ENCODE results near the gene MAPK14. TPM values are rescaled to one million over a fixed set of nuclear protein-coding genes. Genes with fewer than 3 reads are reported as not detected.

Gene MAPK14
- total and polyA plus RNA-seq, 9 of the 15 experiments (the other 6 are each of a cell fraction or from before 2014, with no cell fraction given), result 8.8 to 62.7 (median 35.5) TPM

DNA sequence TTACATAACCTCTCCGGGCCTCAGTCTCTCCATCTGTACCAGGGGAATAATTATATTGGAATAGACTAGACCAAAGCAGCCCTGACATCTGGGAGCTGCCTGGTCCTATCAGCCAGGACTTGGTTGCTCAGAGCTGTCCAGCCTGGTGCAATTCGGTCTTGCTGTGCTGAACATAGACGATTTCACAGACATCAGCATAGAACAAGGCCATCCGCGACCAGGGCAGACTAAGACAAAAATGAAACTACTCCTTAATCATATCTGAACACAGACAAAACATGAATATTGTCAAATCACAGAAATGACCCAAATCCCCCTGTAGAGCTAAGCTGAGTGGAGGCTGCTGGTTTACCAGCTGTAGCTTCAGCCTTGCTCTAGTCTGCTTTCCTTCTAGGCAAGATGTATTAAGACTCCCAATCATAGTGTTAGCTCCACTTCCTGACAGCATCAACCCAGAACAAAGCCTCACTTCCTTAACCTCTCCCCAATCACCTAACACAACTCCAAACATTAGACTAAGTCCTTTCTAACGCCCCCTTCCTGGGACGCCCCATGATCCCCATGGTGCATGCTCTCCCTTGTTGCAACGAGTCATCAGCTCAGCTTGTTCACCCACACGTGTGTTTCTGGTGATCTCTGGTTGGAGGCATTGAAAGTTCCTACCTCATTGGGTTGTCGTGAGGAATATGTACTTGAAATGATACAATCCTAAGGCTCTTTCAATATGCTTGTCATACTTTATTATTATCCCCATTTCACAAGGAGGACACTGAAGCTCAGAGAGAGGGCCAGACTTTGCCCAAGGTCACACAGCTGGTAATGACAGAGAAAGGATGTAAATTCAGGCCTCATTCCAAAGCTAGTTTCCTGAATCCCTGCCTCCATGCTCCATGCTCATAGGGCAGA, 99.2 kb downstream of the MAPK14 start (continued):
- TF ChIP-seq STAT5A (IDR thresholded peaks at IDR 0.05; ENCODE audit: borderline replicate concordance, low read length) (no peak), MEF2A (IDR thresholded peaks at IDR 0.05; ENCODE audit: control insufficient read depth, low read depth, low read length) (no peak), NFRKB (IDR thresholded peaks at IDR 0.05; ENCODE audit: low read depth) (0 out of 2 replicates have a peak, but pooled peaks have one; percentile 30), ZNF263 (CRISPR knock-in tag; IDR thresholded peaks at IDR 0.05; ENCODE audit: borderline replicate concordance) (no peak), MEIS2 (IDR thresholded peaks at IDR 0.05; ENCODE audit: partially characterized antibody) (no peak), MNT (conservative IDR thresholded peaks at IDR 0.05) (0 out of 4 replicates have a peak, but pooled peaks of 1 of the 2 experiments have one; percentile 32), ARID4B (CRISPR knock-in tag; IDR thresholded peaks at IDR 0.05) (0 out of 2 replicates have a peak, but pooled peaks have one; percentile 14), CREB5 (CRISPR knock-in tag; IDR thresholded peaks at IDR 0.05) (no peak)
- TF ChIP-seq, protein P1, sequence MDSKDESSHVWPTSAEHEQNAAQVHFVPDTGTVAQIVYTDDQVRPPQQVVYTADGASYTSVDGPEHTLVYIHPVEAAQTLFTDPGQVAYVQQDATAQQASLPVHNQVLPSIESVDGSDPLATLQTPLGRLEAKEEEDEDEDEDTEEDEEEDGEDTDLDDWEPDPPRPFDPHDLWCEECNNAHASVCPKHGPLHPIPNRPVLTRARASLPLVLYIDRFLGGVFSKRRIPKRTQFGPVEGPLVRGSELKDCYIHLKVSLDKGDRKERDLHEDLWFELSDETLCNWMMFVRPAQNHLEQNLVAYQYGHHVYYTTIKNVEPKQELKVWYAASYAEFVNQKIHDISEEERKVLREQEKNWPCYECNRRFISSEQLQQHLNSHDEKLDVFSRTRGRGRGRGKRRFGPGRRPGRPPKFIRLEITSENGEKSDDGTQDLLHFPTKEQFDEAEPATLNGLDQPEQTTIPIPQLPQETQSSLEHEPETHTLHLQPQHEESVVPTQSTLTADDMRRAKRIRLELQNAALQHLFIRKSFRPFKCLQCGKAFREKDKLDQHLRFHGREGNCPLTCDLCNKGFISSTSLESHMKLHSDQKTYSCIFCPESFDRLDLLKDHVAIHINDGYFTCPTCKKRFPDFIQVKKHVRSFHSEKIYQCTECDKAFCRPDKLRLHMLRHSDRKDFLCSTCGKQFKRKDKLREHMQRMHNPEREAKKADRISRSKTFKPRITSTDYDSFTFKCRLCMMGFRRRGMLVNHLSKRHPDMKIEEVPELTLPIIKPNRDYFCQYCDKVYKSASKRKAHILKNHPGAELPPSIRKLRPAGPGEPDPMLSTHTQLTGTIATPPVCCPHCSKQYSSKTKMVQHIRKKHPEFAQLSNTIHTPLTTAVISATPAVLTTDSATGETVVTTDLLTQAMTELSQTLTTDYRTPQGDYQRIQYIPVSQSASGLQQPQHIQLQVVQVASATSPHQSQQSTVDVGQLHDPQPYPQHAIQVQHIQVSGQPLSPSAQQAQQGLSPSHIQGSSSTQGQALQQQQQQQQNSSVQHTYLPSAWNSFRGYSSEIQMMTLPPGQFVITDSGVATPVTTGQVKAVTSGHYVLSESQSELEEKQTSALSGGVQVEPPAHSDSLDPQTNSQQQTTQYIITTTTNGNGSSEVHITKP (IDR thresholded peaks at IDR 0.05; ENCODE audit: partially characterized antibody), result no peak
- TF ChIP-seq, protein P2, sequence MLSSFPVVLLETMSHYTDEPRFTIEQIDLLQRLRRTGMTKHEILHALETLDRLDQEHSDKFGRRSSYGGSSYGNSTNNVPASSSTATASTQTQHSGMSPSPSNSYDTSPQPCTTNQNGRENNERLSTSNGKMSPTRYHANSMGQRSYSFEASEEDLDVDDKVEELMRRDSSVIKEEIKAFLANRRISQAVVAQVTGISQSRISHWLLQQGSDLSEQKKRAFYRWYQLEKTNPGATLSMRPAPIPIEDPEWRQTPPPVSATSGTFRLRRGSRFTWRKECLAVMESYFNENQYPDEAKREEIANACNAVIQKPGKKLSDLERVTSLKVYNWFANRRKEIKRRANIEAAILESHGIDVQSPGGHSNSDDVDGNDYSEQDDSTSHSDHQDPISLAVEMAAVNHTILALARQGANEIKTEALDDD (IDR thresholded peaks at IDR 0.05), result peak; percentile 16; the same call in 1 of the 2 replicates
